WTC11 (cell line): ENCODE data around the gene MKLN1. TPM values are rescaled to one million over a fixed set of nuclear protein-coding genes. Genes with fewer than 3 reads are reported as not detected.

Source experiments
- ATAC-seq: fragments of 200-7000 bp; cut with Tn5 transposase; 2 replicates; pipeline ENCODE4 v1.10.0; 2021; ENCODE audit warnings: mild to moderate bottlenecking, moderate library complexity
- CTCF ChIA-PET: fragments of 300-600 bp; sonication (Branson Sonifier 250); formaldehyde crosslinking; loops from one replicate; lab custom pipeline; 2021; ENCODE audit warnings: antibody characterized with exemption; lab: Charles Lee
- POLR2A ChIA-PET: fragments of 350-600 bp; sonication (Branson Sonifier 250); formaldehyde crosslinking; loops from one replicate; lab custom pipeline; 2021; ENCODE audit warnings: antibody characterized with exemption; lab: Charles Lee
- DNase-seq: peaks from one replicate; pipeline ENCODE4 v3.0.0; 2021; ENCODE audit warnings: low spot score
- H3K27ac Mint-ChIP-seq: 2 replicates; pipeline ENCODE4 v1.8.0; 2021; ENCODE audit warnings: mixed read lengths
- H3K27me3 Mint-ChIP-seq: 2 replicates; pipeline ENCODE4 v1.8.0; 2021; ENCODE audit warnings: low read depth, mild to moderate bottlenecking, moderate library complexity, mixed read lengths
- H3K36me3 Mint-ChIP-seq: 2 replicates; pipeline ENCODE4 v1.8.0; 2021; ENCODE audit warnings: mixed read lengths
- H3K4me1 Mint-ChIP-seq: 2 replicates; pipeline ENCODE4 v1.8.0; 2022; ENCODE audit warnings: mixed read lengths
- H3K4me3 Mint-ChIP-seq: 2 replicates; pipeline ENCODE4 v1.8.0; 2021; ENCODE audit warnings: mild to moderate bottlenecking, moderate library complexity, mixed read lengths
- H3K9me3 Mint-ChIP-seq: 2 replicates; pipeline ENCODE4 v1.8.0; 2021; ENCODE audit warnings: mixed read lengths
- CREM ChIP-seq: sonication (generic); formaldehyde crosslinking; IDR thresholded peaks from 2 replicates; pipeline ENCODE4 v1.8.1; 2022; ENCODE audit warnings: mild to moderate bottlenecking, missing genetic modification reagents, moderate library complexity
- E2F4 ChIP-seq: sonication (generic); formaldehyde crosslinking; IDR thresholded peaks from 2 replicates; pipeline ENCODE4 v1.8.1; 2022; ENCODE audit warnings: low read depth, mild to moderate bottlenecking, moderate library complexity, missing genetic modification reagents, borderline replicate concordance
- ESRRA ChIP-seq: sonication (generic); formaldehyde crosslinking; IDR thresholded peaks from 2 replicates; pipeline ENCODE4 v1.8.1; 2022; ENCODE audit warnings: mild to moderate bottlenecking, missing genetic modification reagents, borderline replicate concordance
- ETV6 ChIP-seq: sonication (generic); formaldehyde crosslinking; IDR thresholded peaks from 2 replicates; pipeline ENCODE4 v1.8.1; 2022; ENCODE audit warnings: mild to moderate bottlenecking, missing genetic modification reagents
- FOXJ3 ChIP-seq: sonication (generic); formaldehyde crosslinking; IDR thresholded peaks from 2 replicates; pipeline ENCODE4 v1.9.0; 2021; ENCODE audit warnings: missing genetic modification reagents, mild to moderate bottlenecking, borderline replicate concordance
- GABPB1 ChIP-seq: sonication (generic); formaldehyde crosslinking; IDR thresholded peaks from 2 replicates; pipeline ENCODE4 v1.8.1; 2023; ENCODE audit warnings: mild to moderate bottlenecking, missing genetic modification reagents
- KAT7 ChIP-seq: sonication (generic); formaldehyde crosslinking; IDR thresholded peaks from 2 replicates; pipeline ENCODE4 v1.8.1; 2023; ENCODE audit warnings: missing genetic modification reagents, mild to moderate bottlenecking, borderline replicate concordance
- MYBL2 ChIP-seq: sonication (generic); formaldehyde crosslinking; IDR thresholded peaks from 2 replicates; pipeline ENCODE4 v1.8.1; 2023; ENCODE audit warnings: mild to moderate bottlenecking, moderate library complexity, missing genetic modification reagents
- NFYB ChIP-seq: sonication (generic); formaldehyde crosslinking; conservative IDR thresholded peaks from 2 replicates; pipeline ENCODE4 v1.8.0; 2022; ENCODE audit warnings: low read depth, missing genetic modification reagents
- OVOL2 ChIP-seq: fragments of 250-450 bp; sonication (Bioruptor Pico); IDR thresholded peaks from 2 replicates; pipeline ENCODE4 v1.9.0; 2021; ENCODE audit warnings: mild to moderate bottlenecking, borderline replicate concordance
- SP1 ChIP-seq: sonication (generic); formaldehyde crosslinking; conservative IDR thresholded peaks from 2 replicates; pipeline ENCODE4 v1.8.1; 2022; ENCODE audit warnings: missing genetic modification reagents
- TEAD1 ChIP-seq: sonication (generic); formaldehyde crosslinking; IDR thresholded peaks from 2 replicates; pipeline ENCODE4 v1.8.0; 2022; ENCODE audit warnings: mild to moderate bottlenecking, missing genetic modification reagents
- TP53 ChIP-seq: sonication (generic); formaldehyde crosslinking; IDR thresholded peaks from 2 replicates; pipeline ENCODE4 v1.8.1; 2023; ENCODE audit warnings: mild to moderate bottlenecking, missing genetic modification reagents
- ZMAT4 ChIP-seq: fragments of 250-450 bp; sonication (Bioruptor Pico); IDR thresholded peaks from 2 replicates; pipeline ENCODE4 v1.9.0; 2021; ENCODE audit warnings: mild to moderate bottlenecking
- ZNF121 ChIP-seq: sonication (generic); formaldehyde crosslinking; IDR thresholded peaks from 2 replicates; pipeline ENCODE4 v1.8.0; 2023; ENCODE audit warnings: missing genetic modification reagents
- ZNF219 ChIP-seq: sonication (generic); formaldehyde crosslinking; IDR thresholded peaks from 2 replicates; pipeline ENCODE4 v1.8.0; 2023; ENCODE audit warnings: missing genetic modification reagents, mild to moderate bottlenecking, borderline replicate concordance
- ZNF317 ChIP-seq: sonication (generic); formaldehyde crosslinking; IDR thresholded peaks from 2 replicates; pipeline ENCODE4 v1.8.1; 2023; ENCODE audit warnings: low read depth, mild to moderate bottlenecking, moderate library complexity, missing genetic modification reagents, borderline replicate concordance
- ZNF396 ChIP-seq: fragments of 250-450 bp; sonication (Bioruptor Pico); IDR thresholded peaks from 2 replicates; pipeline ENCODE4 v1.8.0; 2021; ENCODE audit warnings: mild to moderate bottlenecking, moderate library complexity, borderline replicate concordance
- ZNF423 ChIP-seq: fragments of 250-450 bp; sonication (Bioruptor Pico); IDR thresholded peaks from 2 replicates; pipeline ENCODE4 v2.1.2; 2022; ENCODE audit warnings: mild to moderate bottlenecking, moderate library complexity
- total RNA-seq: library from RNA; stranded (reverse); gene quantifications from 3 replicates; pipeline ENCODE4 v1.2.3, GENCODE V29; 2021
- TF ChIP-seq, protein P1 (sequence below): sonication (generic); formaldehyde crosslinking; IDR thresholded peaks from 2 replicates; pipeline ENCODE4 v1.8.1; 2022; ENCODE audit warnings: mild to moderate bottlenecking, moderate library complexity, missing genetic modification reagents
- TF ChIP-seq, protein P2 (sequence below): sonication (generic); formaldehyde crosslinking; IDR thresholded peaks from 2 replicates; pipeline ENCODE4 v1.8.1; 2023; ENCODE audit warnings: mild to moderate bottlenecking, missing genetic modification reagents
- TF ChIP-seq, protein P3 (sequence below): sonication (generic); formaldehyde crosslinking; IDR thresholded peaks from 2 replicates; pipeline ENCODE4 v1.8.1; 2022; ENCODE audit warnings: missing genetic modification reagents, borderline replicate concordance
- TF ChIP-seq, protein P4 (sequence below): sonication (generic); formaldehyde crosslinking; IDR thresholded peaks from 2 replicates; pipeline ENCODE4 v1.8.1; 2023; ENCODE audit warnings: mild to moderate bottlenecking, missing genetic modification reagents, moderate library complexity
- TF ChIP-seq, protein P5 (sequence below): fragments of 200-600 bp; IDR thresholded peaks from 2 replicates; pipeline ENCODE4 v1.8.0; 2022; ENCODE audit warnings: antibody characterized with exemption
- TF ChIP-seq, protein P6 (sequence below): sonication (generic); formaldehyde crosslinking; IDR thresholded peaks from 2 replicates; pipeline ENCODE4 v1.8.0; 2023; ENCODE audit warnings: mild to moderate bottlenecking, missing genetic modification reagents

MKLN1 gene
- total RNA-seq, 1 experiment from 2014 or later = 37.6 TPM

GRCh38 chr7:131543298-131543697, 215.6 kb downstream of the MKLN1 start:
- H3K36me3 Mint-ChIP-seq = peaks cover 55% of the 10 kb centered on the region
- POLR2A ChIA-PET = interaction anchor here (1.6 kb wide), 1 partner anchor 9 kb away, joined by 6 read pairs; no protein-coding TSS in a partner anchor

GRCh38 chr7:131544021-131544420, 216.3 kb downstream of the MKLN1 start:
- Mint-ChIP-seq H3K27ac (no peak overlapping the region; the same call in 1 of the 2 replicates), H3K9me3 (no peaks in the 10 kb centered on the region), H3K27me3 (no peaks in the 10 kb centered on the region), H3K4me1 (peaks cover 97% of the 10 kb centered on the region), H3K36me3 (peaks cover 56% of the 10 kb centered on the region), H3K4me3 (no peak overlapping the region)
- ChIA-PET CTCF (interaction anchor here (1.1 to 6.2 kb wide), 3 partner anchors 9 to 112 kb away, joined by 3 to 118 read pairs (median 5); no protein-coding TSS in a partner anchor), POLR2A (interaction anchor here (1.6 kb wide), 1 partner anchor 10 kb away, joined by 6 read pairs; no protein-coding TSS in a partner anchor)
- ATAC-seq = no peak
- no peak for DNase-seq
- TF ChIP-seq, protein P1, sequence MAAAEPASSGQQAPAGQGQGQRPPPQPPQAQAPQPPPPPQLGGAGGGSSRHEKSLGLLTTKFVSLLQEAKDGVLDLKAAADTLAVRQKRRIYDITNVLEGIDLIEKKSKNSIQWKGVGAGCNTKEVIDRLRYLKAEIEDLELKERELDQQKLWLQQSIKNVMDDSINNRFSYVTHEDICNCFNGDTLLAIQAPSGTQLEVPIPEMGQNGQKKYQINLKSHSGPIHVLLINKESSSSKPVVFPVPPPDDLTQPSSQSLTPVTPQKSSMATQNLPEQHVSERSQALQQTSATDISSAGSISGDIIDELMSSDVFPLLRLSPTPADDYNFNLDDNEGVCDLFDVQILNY (CRISPR knock-in tag) = no peak
- no peak for TF ChIP-seq KAT7 (CRISPR knock-in tag)
- no peak for TF ChIP-seq ZNF219
- TF ChIP-seq E2F4 (CRISPR knock-in tag) = no peak
- TF ChIP-seq ZNF317 (CRISPR knock-in tag) = no peak
- no peak for TF ChIP-seq TEAD1 (CRISPR knock-in tag)
- TF ChIP-seq, protein P2, sequence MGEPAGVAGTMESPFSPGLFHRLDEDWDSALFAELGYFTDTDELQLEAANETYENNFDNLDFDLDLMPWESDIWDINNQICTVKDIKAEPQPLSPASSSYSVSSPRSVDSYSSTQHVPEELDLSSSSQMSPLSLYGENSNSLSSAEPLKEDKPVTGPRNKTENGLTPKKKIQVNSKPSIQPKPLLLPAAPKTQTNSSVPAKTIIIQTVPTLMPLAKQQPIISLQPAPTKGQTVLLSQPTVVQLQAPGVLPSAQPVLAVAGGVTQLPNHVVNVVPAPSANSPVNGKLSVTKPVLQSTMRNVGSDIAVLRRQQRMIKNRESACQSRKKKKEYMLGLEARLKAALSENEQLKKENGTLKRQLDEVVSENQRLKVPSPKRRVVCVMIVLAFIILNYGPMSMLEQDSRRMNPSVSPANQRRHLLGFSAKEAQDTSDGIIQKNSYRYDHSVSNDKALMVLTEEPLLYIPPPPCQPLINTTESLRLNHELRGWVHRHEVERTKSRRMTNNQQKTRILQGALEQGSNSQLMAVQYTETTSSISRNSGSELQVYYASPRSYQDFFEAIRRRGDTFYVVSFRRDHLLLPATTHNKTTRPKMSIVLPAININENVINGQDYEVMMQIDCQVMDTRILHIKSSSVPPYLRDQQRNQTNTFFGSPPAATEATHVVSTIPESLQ (CRISPR knock-in tag) = no peak
- no peak for TF ChIP-seq ESRRA (CRISPR knock-in tag)
- TF ChIP-seq, protein P3, sequence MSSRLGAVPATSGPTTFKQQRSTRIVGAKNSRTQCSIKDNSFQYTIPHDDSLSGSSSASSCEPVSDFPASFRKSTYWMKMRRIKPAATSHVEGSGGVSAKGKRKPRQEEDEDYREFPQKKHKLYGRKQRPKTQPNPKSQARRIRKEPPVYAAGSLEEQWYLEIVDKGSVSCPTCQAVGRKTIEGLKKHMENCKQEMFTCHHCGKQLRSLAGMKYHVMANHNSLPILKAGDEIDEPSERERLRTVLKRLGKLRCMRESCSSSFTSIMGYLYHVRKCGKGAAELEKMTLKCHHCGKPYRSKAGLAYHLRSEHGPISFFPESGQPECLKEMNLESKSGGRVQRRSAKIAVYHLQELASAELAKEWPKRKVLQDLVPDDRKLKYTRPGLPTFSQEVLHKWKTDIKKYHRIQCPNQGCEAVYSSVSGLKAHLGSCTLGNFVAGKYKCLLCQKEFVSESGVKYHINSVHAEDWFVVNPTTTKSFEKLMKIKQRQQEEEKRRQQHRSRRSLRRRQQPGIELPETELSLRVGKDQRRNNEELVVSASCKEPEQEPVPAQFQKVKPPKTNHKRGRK (CRISPR knock-in tag) = no peak
- no peak for TF ChIP-seq ZNF423 (CRISPR knock-in tag)
- no peak for TF ChIP-seq TP53 (CRISPR knock-in tag)
- no peak for TF ChIP-seq FOXJ3

More at GRCh38 chr7:131543298-131543697, 215.6 kb downstream of the MKLN1 start:
- no peaks in the 10 kb centered on the region for H3K9me3 Mint-ChIP-seq
- no peaks in the 10 kb centered on the region for H3K27me3 Mint-ChIP-seq
- no peak for DNase-seq
- CTCF ChIA-PET = no interaction called here
- H3K27ac Mint-ChIP-seq = peak overlapping the region; percentile 81
- TF ChIP-seq OVOL2 (CRISPR knock-in tag) = no peak
- peak; percentile 74 for TF ChIP-seq ZNF121 (CRISPR knock-in tag)
- no peak for TF ChIP-seq ETV6
- TF ChIP-seq MYBL2 (CRISPR knock-in tag) = no peak
- TF ChIP-seq, protein P4, sequence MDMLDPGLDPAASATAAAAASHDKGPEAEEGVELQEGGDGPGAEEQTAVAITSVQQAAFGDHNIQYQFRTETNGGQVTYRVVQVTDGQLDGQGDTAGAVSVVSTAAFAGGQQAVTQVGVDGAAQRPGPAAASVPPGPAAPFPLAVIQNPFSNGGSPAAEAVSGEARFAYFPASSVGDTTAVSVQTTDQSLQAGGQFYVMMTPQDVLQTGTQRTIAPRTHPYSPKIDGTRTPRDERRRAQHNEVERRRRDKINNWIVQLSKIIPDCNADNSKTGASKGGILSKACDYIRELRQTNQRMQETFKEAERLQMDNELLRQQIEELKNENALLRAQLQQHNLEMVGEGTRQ (CRISPR knock-in tag) = peak; percentile 36; the same call in 1 of the 2 replicates
- TF ChIP-seq, protein P5, sequence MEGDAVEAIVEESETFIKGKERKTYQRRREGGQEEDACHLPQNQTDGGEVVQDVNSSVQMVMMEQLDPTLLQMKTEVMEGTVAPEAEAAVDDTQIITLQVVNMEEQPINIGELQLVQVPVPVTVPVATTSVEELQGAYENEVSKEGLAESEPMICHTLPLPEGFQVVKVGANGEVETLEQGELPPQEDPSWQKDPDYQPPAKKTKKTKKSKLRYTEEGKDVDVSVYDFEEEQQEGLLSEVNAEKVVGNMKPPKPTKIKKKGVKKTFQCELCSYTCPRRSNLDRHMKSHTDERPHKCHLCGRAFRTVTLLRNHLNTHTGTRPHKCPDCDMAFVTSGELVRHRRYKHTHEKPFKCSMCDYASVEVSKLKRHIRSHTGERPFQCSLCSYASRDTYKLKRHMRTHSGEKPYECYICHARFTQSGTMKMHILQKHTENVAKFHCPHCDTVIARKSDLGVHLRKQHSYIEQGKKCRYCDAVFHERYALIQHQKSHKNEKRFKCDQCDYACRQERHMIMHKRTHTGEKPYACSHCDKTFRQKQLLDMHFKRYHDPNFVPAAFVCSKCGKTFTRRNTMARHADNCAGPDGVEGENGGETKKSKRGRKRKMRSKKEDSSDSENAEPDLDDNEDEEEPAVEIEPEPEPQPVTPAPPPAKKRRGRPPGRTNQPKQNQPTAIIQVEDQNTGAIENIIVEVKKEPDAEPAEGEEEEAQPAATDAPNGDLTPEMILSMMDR = no peak
- no peak for TF ChIP-seq NFYB
- no peak for TF ChIP-seq ZNF396 (CRISPR knock-in tag)
- no peak for TF ChIP-seq GABPB1
- no peak for TF ChIP-seq CREM
- TF ChIP-seq ZNF423 (CRISPR knock-in tag) = no peak
- TF ChIP-seq, protein P6, sequence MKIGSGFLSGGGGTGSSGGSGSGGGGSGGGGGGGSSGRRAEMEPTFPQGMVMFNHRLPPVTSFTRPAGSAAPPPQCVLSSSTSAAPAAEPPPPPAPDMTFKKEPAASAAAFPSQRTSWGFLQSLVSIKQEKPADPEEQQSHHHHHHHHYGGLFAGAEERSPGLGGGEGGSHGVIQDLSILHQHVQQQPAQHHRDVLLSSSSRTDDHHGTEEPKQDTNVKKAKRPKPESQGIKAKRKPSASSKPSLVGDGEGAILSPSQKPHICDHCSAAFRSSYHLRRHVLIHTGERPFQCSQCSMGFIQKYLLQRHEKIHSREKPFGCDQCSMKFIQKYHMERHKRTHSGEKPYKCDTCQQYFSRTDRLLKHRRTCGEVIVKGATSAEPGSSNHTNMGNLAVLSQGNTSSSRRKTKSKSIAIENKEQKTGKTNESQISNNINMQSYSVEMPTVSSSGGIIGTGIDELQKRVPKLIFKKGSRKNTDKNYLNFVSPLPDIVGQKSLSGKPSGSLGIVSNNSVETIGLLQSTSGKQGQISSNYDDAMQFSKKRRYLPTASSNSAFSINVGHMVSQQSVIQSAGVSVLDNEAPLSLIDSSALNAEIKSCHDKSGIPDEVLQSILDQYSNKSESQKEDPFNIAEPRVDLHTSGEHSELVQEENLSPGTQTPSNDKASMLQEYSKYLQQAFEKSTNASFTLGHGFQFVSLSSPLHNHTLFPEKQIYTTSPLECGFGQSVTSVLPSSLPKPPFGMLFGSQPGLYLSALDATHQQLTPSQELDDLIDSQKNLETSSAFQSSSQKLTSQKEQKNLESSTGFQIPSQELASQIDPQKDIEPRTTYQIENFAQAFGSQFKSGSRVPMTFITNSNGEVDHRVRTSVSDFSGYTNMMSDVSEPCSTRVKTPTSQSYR (CRISPR knock-in tag) = no peak
- TF ChIP-seq ZMAT4 (CRISPR knock-in tag) = no peak
- no peak for TF ChIP-seq SP1 (CRISPR knock-in tag)
- H3K4me3 Mint-ChIP-seq = no peak overlapping the region
- ATAC-seq = no peak
- peaks cover 97% of the 10 kb centered on the region for H3K4me1 Mint-ChIP-seq
